ENCODE results near the gene BMPER. TPM values are rescaled to one million over a fixed set of nuclear protein-coding genes. Genes with fewer than 3 reads are reported as not detected.
A peak's percentile ranks its signal among the peaks of the same experiment; 100 is the strongest.

Gene BMPER
- total RNA-seq (under 1 TPM in 1 of 2 donors, not detected in 1; 0.35 TPM), total RNA-seq (0.08 to 0.23 reads per million in 2 donors)

- H3K27ac Mint-ChIP-seq = no peak within 1 kb of the TSS
- DNase-seq (no peak), ATAC-seq (no peak)
- H3K36me3 Mint-ChIP-seq (ENCODE audit: low read depth) = peaks cover 2% of the 10 kb centered on the region
- H3K9me3 ChIP-seq (ENCODE audit: control insufficient read depth, low read length, poor library complexity, severe bottlenecking) = no peaks in the 10 kb centered on the region
- H3K27me3 Mint-ChIP-seq = peaks cover 71% of the 10 kb centered on the region
- peak within 1 kb of the TSS; percentile 79 for H3K4me3 Mint-ChIP-seq
- peaks cover 10% of the 10 kb centered on the region for H3K4me1 Mint-ChIP-seq
Observed at GRCh38 chr7:33905389-33906032, at the start of gene BMPER. TSS of gene BMPER (plus strand) at chr7:33905539. CDS start at chr7:33905614, 75 bp downstream.

- DNase-seq = no peak
- no peak overlapping the region for H3K27ac Mint-ChIP-seq
- H3K4me3 Mint-ChIP-seq = no peak overlapping the region
- no peaks in the 10 kb centered on the region for H3K9me3 ChIP-seq (ENCODE audit: control insufficient read depth, low read length, poor library complexity, severe bottlenecking)
- peaks cover 2% of the 10 kb centered on the region for H3K36me3 Mint-ChIP-seq (ENCODE audit: low read depth)
- no peak for ATAC-seq
- no peaks in the 10 kb centered on the region for H3K4me1 Mint-ChIP-seq
- H3K27me3 Mint-ChIP-seq = peaks cover 8% of the 10 kb centered on the region
Observed at GRCh38 chr7:33861947-33862346, 43.4 kb upstream of the BMPER start.

GRCh38 chr7:33862946-33863814 lies 42.2 kb upstream of the BMPER start:
- H3K9me3 ChIP-seq (ENCODE audit: control insufficient read depth, low read length, poor library complexity, severe bottlenecking) = no peaks in the 10 kb centered on the region
- Mint-ChIP-seq H3K4me3 (no peak overlapping the region), H3K4me1 (no peaks in the 10 kb centered on the region), H3K36me3 (ENCODE audit: low read depth) (peaks cover 1% of the 10 kb centered on the region), H3K27ac (no peak overlapping the region), H3K27me3 (peaks cover 8% of the 10 kb centered on the region)
- no peak for ATAC-seq
- DNase-seq = no peak

GRCh38 chr7:33868166-33868565 lies 37.2 kb upstream of the BMPER start:
- ATAC-seq (no peak), DNase-seq (no peak)
- H3K9me3 ChIP-seq (ENCODE audit: control insufficient read depth, low read length, poor library complexity, severe bottlenecking) = no peaks in the 10 kb centered on the region
- H3K27me3 Mint-ChIP-seq = no peaks in the 10 kb centered on the region
- H3K4me3 Mint-ChIP-seq = no peak overlapping the region
- no peak overlapping the region for H3K27ac Mint-ChIP-seq
- no peaks in the 10 kb centered on the region for H3K4me1 Mint-ChIP-seq
- no peaks in the 10 kb centered on the region for H3K36me3 Mint-ChIP-seq (ENCODE audit: low read depth)

GRCh38 chr7:33869176-33869575 lies 36.2 kb upstream of the BMPER start:
- no peaks in the 10 kb centered on the region for H3K4me1 Mint-ChIP-seq
- ATAC-seq (no peak), DNase-seq (no peak)
- H3K36me3 Mint-ChIP-seq (ENCODE audit: low read depth) = no peaks in the 10 kb centered on the region
- H3K4me3 Mint-ChIP-seq = no peak overlapping the region
- H3K27me3 Mint-ChIP-seq = no peaks in the 10 kb centered on the region
- H3K9me3 ChIP-seq (ENCODE audit: control insufficient read depth, low read length, poor library complexity, severe bottlenecking) = no peaks in the 10 kb centered on the region
- H3K27ac Mint-ChIP-seq = no peak overlapping the region

GRCh38 chr7:33870120-33870519 lies 35.2 kb upstream of the BMPER start:
- Mint-ChIP-seq H3K36me3 (ENCODE audit: low read depth) (no peaks in the 10 kb centered on the region), H3K27me3 (no peaks in the 10 kb centered on the region), H3K4me3 (no peak overlapping the region), H3K27ac (no peak overlapping the region), H3K4me1 (no peaks in the 10 kb centered on the region)
- DNase-seq (no peak), ATAC-seq (no peak)
- no peaks in the 10 kb centered on the region for H3K9me3 ChIP-seq (ENCODE audit: control insufficient read depth, low read length, poor library complexity, severe bottlenecking)

GRCh38 chr7:33872870-33873269 lies 32.5 kb upstream of the BMPER start:
- H3K36me3 Mint-ChIP-seq (ENCODE audit: low read depth) = no peaks in the 10 kb centered on the region
- ATAC-seq (no peak), DNase-seq (no peak)
- no peaks in the 10 kb centered on the region for H3K27me3 Mint-ChIP-seq
- H3K4me1 Mint-ChIP-seq = no peaks in the 10 kb centered on the region
- H3K4me3 Mint-ChIP-seq = no peak overlapping the region
- no peaks in the 10 kb centered on the region for H3K9me3 ChIP-seq (ENCODE audit: control insufficient read depth, low read length, poor library complexity, severe bottlenecking)
- no peak overlapping the region for H3K27ac Mint-ChIP-seq

- ATAC-seq (no peak), DNase-seq (no peak)
- Mint-ChIP-seq H3K27me3 (no peaks in the 10 kb centered on the region), H3K4me1 (no peaks in the 10 kb centered on the region), H3K27ac (no peak overlapping the region), H3K4me3 (no peak overlapping the region), H3K36me3 (ENCODE audit: low read depth) (no peaks in the 10 kb centered on the region)
- H3K9me3 ChIP-seq (ENCODE audit: control insufficient read depth, low read length, poor library complexity, severe bottlenecking) = no peaks in the 10 kb centered on the region
Observed at GRCh38 chr7:33873518-33873917, 31.8 kb upstream of the BMPER start.

- Mint-ChIP-seq H3K4me1 (no peaks in the 10 kb centered on the region), H3K27ac (no peak overlapping the region), H3K27me3 (no peaks in the 10 kb centered on the region), H3K36me3 (ENCODE audit: low read depth) (no peaks in the 10 kb centered on the region), H3K4me3 (no peak overlapping the region)
- ATAC-seq (no peak), DNase-seq (no peak)
- no peaks in the 10 kb centered on the region for H3K9me3 ChIP-seq (ENCODE audit: control insufficient read depth, low read length, poor library complexity, severe bottlenecking)
Observed at GRCh38 chr7:33873981-33874750, 31.2 kb upstream of the BMPER start.

GRCh38 chr7:33874943-33875342 lies 30.4 kb upstream of the BMPER start:
- H3K27me3 Mint-ChIP-seq = no peaks in the 10 kb centered on the region
- H3K4me1 Mint-ChIP-seq = no peaks in the 10 kb centered on the region
- ATAC-seq (no peak), DNase-seq (no peak)
- no peak overlapping the region for H3K4me3 Mint-ChIP-seq
- no peaks in the 10 kb centered on the region for H3K36me3 Mint-ChIP-seq (ENCODE audit: low read depth)
- H3K9me3 ChIP-seq (ENCODE audit: control insufficient read depth, low read length, poor library complexity, severe bottlenecking) = no peaks in the 10 kb centered on the region
- H3K27ac Mint-ChIP-seq = no peak overlapping the region

GRCh38 chr7:33876596-33877274 lies 28.6 kb upstream of the BMPER start:
- Mint-ChIP-seq H3K36me3 (ENCODE audit: low read depth) (no peaks in the 10 kb centered on the region), H3K27ac (no peak overlapping the region), H3K4me3 (no peak overlapping the region), H3K27me3 (peaks cover 6% of the 10 kb centered on the region), H3K4me1 (no peaks in the 10 kb centered on the region)
- no peak for DNase-seq
- no peak for ATAC-seq
- H3K9me3 ChIP-seq (ENCODE audit: control insufficient read depth, low read length, poor library complexity, severe bottlenecking) = no peaks in the 10 kb centered on the region

- no peaks in the 10 kb centered on the region for H3K36me3 Mint-ChIP-seq (ENCODE audit: low read depth)
- ATAC-seq = no peak
Observed at GRCh38 chr7:33880787-33881186, 24.6 kb upstream of the BMPER start.

GRCh38 chr7:33881316-33881715 lies 24.0 kb upstream of the BMPER start:
- H3K9me3 ChIP-seq (ENCODE audit: control insufficient read depth, low read length, poor library complexity, severe bottlenecking) = no peaks in the 10 kb centered on the region
- DNase-seq (no peak), ATAC-seq (no peak)
- Mint-ChIP-seq H3K4me1 (peaks cover 2% of the 10 kb centered on the region), H3K4me3 (no peak overlapping the region), H3K27ac (no peak overlapping the region), H3K27me3 (peaks cover 12% of the 10 kb centered on the region), H3K36me3 (ENCODE audit: low read depth) (no peaks in the 10 kb centered on the region)

More at GRCh38 chr7:33880787-33881186, 24.6 kb upstream of the BMPER start:
- Mint-ChIP-seq H3K4me3 (no peak overlapping the region), H3K27ac (no peak overlapping the region), H3K27me3 (peaks cover 12% of the 10 kb centered on the region), H3K4me1 (peaks cover 2% of the 10 kb centered on the region)
- DNase-seq = no peak
- no peaks in the 10 kb centered on the region for H3K9me3 ChIP-seq (ENCODE audit: control insufficient read depth, low read length, poor library complexity, severe bottlenecking)

All from T-helper 17 cell (primary cell).